Hepatocyte (in vitro differentiated cells): ENCODE measurements around the gene TSFM. TPM values are rescaled to one million over a fixed set of nuclear protein-coding genes. Genes with fewer than 3 reads are reported as not detected.
"Not testable (repeated sequence)": the region's sequence is repeated elsewhere in the genome, so short reads cannot be mapped to it uniquely, and the experiment has no call there.

Experiments used
- DNase-seq: peaks from one replicate; pipeline ENCODE4 v3.0.0-alpha.2; 2016; ENCODE audit warnings: low spot score
- H2AFZ ChIP-seq: fragments of 200-600 bp; sonication (generic); 2 replicates; pipeline ENCODE4 v1.6.0; 2016; ENCODE audit warnings: antibody characterized with exemption, mild to moderate bottlenecking
- H3K27ac ChIP-seq: fragments of 200-600 bp; sonication (generic); 2 replicates; pipeline ENCODE4 v1.5.1; 2016; ENCODE audit warnings: mild to moderate bottlenecking
- H3K27me3 ChIP-seq: fragments of 200-600 bp; sonication (generic); 2 replicates; pipeline ENCODE4 v1.6.1; 2016
- H3K36me3 ChIP-seq: fragments of 200-600 bp; sonication (generic); replicated peaks from 2 replicates; pipeline ENCODE4 v1.5.1; 2016; ENCODE audit warnings: low read depth; ENCODE audit not compliant: insufficient read depth
- H3K4me1 ChIP-seq: fragments of 200-600 bp; sonication (generic); 2 replicates; pipeline ENCODE4 v1.5.1; 2016; ENCODE audit warnings: mild to moderate bottlenecking, moderate library complexity; ENCODE audit not compliant: insufficient read depth
- H3K4me2 ChIP-seq: fragments of 200-600 bp; sonication (generic); 2 replicates; pipeline ENCODE4 v1.6.0; 2016
- H3K4me3 ChIP-seq: fragments of 200-600 bp; sonication (generic); 2 replicates; pipeline ENCODE4 v1.5.1; 2016; ENCODE audit warnings: mild to moderate bottlenecking
- H3K79me2 ChIP-seq: fragments of 200-600 bp; sonication (generic); 2 replicates; pipeline ENCODE4 v1.6.0; 2017; ENCODE audit warnings: mild to moderate bottlenecking
- H3K9me2 ChIP-seq: fragments of 200-600 bp; sonication (generic); replicated peaks from 2 replicates; pipeline ENCODE4 v1.6.0; 2017; ENCODE audit warnings: mild to moderate bottlenecking; ENCODE audit not compliant: insufficient read depth
- H3K9me3 ChIP-seq: fragments of 200-600 bp; sonication (generic); 2 replicates; pipeline ENCODE4 v1.5.1; 2016; ENCODE audit warnings: low read depth, mild to moderate bottlenecking
- H4K20me1 ChIP-seq: fragments of 200-600 bp; sonication (generic); 2 replicates; pipeline ENCODE4 v1.6.0; 2016; ENCODE audit warnings: mild to moderate bottlenecking; ENCODE audit not compliant: insufficient read depth, poor library complexity, severe bottlenecking
- CTCF ChIP-seq: fragments of 200-600 bp; sonication (generic); IDR thresholded peaks from 2 replicates; pipeline ENCODE4 v1.5.1; 2016; ENCODE audit warnings: antibody characterized with exemption, mild to moderate bottlenecking; ENCODE audit not compliant: poor library complexity
- EZH2 ChIP-seq: fragments of 200-600 bp; sonication (generic); IDR thresholded peaks from 2 replicates; pipeline ENCODE4 v1.6.1; 2016; ENCODE audit warnings: antibody characterized with exemption, mild to moderate bottlenecking, borderline replicate concordance
- EZH2phosphoT487 ChIP-seq: fragments of 200-600 bp; sonication (generic); IDR thresholded peaks from one replicate; pipeline ENCODE4 v1.6.1; 2018; ENCODE audit warnings: antibody characterized with exemption, mild to moderate bottlenecking, low read depth, moderate library complexity; ENCODE audit not compliant: unreplicated experiment, severe bottlenecking
- WGBS: methylation state at CpG from one replicate; pipeline ENCODE4 v1.1.6; 2016; ENCODE audit warnings: low lambda C conversion rate; ENCODE audit errors: missing lambda C conversion rate; 5-methylcytosine and 5-hydroxymethylcytosine counted together
- polyA plus RNA-seq: library from polyadenylated mRNA; unstranded; fragments of >200 nt; fragmentation: Nextera tagmentation; extraction: Ambion mirVana; gene quantifications from 2 replicates; pipeline ENCODE4 v1.2.1, GENCODE V29; 2016
- total RNA-seq: library from RNA; depleted of rRNA; stranded (reverse); fragments of >200 nt; gene quantifications from 2 replicates; pipeline ENCODE4 v1.2.3, GENCODE V29; 2014

TSFM gene
- total and polyA plus RNA-seq, 2 experiments from 2014 or later, result 15.7 to 38.9 TPM

GRCh38 chr12:57816855-57817151, 34.2 kb downstream of the TSFM start:
- 73% methylated on average over 5 of the region's 5 CpGs for WGBS
- DNase-seq, result no peak
- H3K27ac ChIP-seq, result no peak overlapping the region
- no peaks in the 10 kb centered on the region for H3K9me2 ChIP-seq
- H3K4me1 ChIP-seq, result peaks cover 5% of the 10 kb centered on the region
- peaks cover 4% of the 10 kb centered on the region for H4K20me1 ChIP-seq
- no peaks in the 10 kb centered on the region for H3K79me2 ChIP-seq
- no peak overlapping the region for H3K4me3 ChIP-seq
- TF ChIP-seq CTCF (no peak), EZH2 (no peak), EZH2phosphoT487 (no peak)
- H3K27me3 ChIP-seq, result no peaks in the 10 kb centered on the region
- H3K4me2 ChIP-seq, result no peak overlapping the region
- no peaks in the 10 kb centered on the region for H3K9me3 ChIP-seq
- H2AFZ ChIP-seq, result no peak overlapping the region
- no peaks in the 10 kb centered on the region for H3K36me3 ChIP-seq

- no peak overlapping the region for H3K27ac ChIP-seq
- 92% methylated on average over 8 of the region's 8 CpGs for WGBS
- H3K79me2 ChIP-seq, result no peaks in the 10 kb centered on the region
- no peaks in the 10 kb centered on the region for H3K36me3 ChIP-seq
- peaks cover 6% of the 10 kb centered on the region for H4K20me1 ChIP-seq
- H3K9me3 ChIP-seq, result no peaks in the 10 kb centered on the region
- no peak overlapping the region for H3K4me2 ChIP-seq
- no peak overlapping the region for H2AFZ ChIP-seq
- no peaks in the 10 kb centered on the region for H3K27me3 ChIP-seq
- no peaks in the 10 kb centered on the region for H3K9me2 ChIP-seq
- H3K4me1 ChIP-seq, result peaks cover 5% of the 10 kb centered on the region
- no peak for DNase-seq
- no peak overlapping the region for H3K4me3 ChIP-seq
- no peak for TF ChIP-seq CTCF
- TF ChIP-seq EZH2phosphoT487, result no peak
- TF ChIP-seq EZH2, result no peak
These were observed 34.8 kb downstream of the TSFM start for GRCh38 chr12:57817261-57817989.

DNA sequence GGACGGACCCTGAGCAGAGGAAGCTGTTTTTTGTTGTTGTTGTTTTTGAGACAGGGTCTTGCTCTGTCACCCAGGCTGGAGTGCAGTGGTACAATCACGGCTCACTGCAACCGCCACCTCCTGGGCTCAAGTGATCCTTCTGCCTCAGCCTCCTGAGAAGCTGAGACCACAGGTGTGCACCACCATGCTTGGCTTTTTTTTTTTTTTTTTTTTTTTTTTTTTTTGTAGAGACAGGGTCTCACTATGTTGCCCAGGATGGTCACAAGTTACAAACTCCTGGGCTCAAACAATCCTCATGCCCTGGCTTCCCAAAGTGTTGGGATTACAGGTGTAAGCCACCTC, 35.4 kb downstream of the TSFM start:
- not testable (repeated sequence) for H3K9me3 ChIP-seq, H3K4me2 ChIP-seq, H3K79me2 ChIP-seq, H3K36me3 ChIP-seq, H3K4me1 ChIP-seq, DNase-seq, H3K27ac ChIP-seq, H3K4me3 ChIP-seq, H2AFZ ChIP-seq, H3K27me3 ChIP-seq, H3K9me2 ChIP-seq
- WGBS, result 87% methylated on average over 3 of the region's 3 CpGs
- peaks cover 11% of the 10 kb centered on the region for H4K20me1 ChIP-seq

- not testable (repeated sequence) for H3K9me3 ChIP-seq, H3K4me3 ChIP-seq, H3K27ac ChIP-seq, H3K4me2 ChIP-seq, H3K79me2 ChIP-seq, H3K36me3 ChIP-seq, H3K27me3 ChIP-seq, DNase-seq, H2AFZ ChIP-seq, H3K4me1 ChIP-seq, H3K9me2 ChIP-seq
- peaks cover 33% of the 10 kb centered on the region for H4K20me1 ChIP-seq
- 66% methylated on average over 8 of the region's 8 CpGs for WGBS
These were observed 37.5 kb downstream of the TSFM start for GRCh38 chr12:57820119-57820518.

GRCh38 chr12:57821015-57821414, 38.4 kb downstream of the TSFM start:
- not testable (repeated sequence) for H2AFZ ChIP-seq, DNase-seq, H3K27ac ChIP-seq, H3K9me2 ChIP-seq, H3K4me3 ChIP-seq, H3K36me3 ChIP-seq, H3K27me3 ChIP-seq, H3K4me1 ChIP-seq, H3K9me3 ChIP-seq, H3K4me2 ChIP-seq
- peaks cover 41% of the 10 kb centered on the region for H4K20me1 ChIP-seq
- 84% methylated on average over 5 of the region's 5 CpGs for WGBS
- peaks cover 17% of the 10 kb centered on the region for H3K79me2 ChIP-seq
